ENCODE results near the gene CDC45.

CDC45 gene

DNA sequence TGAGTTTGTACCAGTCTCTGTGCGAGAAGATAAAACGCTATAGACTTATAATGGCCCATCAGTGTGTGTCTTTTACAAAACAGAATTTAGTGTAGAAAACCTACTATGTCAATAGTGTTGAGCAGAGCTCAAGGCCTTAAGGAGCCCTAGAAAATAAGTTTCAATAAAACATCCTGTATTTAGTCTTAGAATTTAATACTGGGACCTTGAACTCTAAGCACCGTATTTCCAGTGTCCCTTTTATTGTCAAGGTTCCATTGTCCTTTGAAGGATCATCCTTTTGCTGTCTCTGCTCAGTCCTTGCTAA, 16.6 kb downstream of the CDC45 start:
- DNase-seq (ENCODE audit: low spot score), result no peak

DNA sequence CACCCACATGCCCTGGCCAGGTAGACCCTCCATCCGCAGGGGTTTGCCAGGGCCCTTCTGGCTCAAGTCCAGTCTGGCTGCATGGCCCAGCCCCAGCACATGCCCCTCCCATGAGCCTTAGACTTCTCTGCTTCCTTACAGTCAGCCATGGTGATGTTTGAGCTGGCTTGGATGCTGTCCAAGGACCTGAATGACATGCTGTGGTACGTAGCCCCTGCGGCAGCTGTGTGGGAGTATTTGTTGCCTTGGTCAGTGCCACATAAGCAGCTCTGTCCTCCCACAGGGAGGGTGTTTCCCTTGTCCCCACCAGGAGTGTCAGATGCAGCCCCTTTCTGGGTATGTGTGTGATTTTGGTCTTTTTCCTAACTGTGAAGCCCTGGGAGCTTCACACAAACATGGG, 17.5 kb downstream of the CDC45 start:
- peak; percentile 69 for DNase-seq (ENCODE audit: low spot score)

DNA sequence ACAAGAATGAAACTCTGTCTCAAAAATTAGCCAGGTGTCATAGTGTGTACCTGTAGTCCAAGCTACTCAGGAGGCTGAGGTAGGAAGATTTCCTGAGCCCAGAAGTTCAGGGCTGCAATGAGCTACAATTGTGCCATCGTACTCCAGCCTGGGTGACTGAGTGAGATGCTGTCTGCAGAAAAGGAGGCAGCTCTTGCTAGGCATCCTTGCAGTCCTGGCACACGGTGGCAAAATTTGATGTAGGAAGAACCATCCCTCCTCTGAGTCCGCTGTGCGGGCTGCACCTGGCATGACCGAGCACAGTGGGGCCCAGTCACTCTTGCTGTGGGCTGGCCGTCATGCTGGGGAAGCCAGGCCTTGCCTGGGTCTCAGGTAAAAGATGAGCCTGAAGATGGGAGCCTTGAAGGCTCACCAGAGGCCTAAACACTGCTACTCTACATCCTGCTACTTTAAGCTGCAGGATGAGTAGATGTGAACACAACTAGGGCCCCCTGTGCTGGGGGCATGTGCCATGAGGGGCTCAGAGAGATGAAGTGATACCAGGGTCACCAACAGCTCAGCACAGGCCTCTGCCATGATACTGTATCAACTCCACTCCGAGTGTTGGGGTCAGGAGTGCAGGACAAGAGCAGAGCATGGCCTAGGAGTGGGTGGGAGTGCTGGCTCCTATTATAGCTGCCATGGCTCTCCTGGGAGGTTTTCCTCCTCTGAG, 18.6 kb downstream of the CDC45 start:
- DNase-seq (ENCODE audit: low spot score), result no peak

DNA sequence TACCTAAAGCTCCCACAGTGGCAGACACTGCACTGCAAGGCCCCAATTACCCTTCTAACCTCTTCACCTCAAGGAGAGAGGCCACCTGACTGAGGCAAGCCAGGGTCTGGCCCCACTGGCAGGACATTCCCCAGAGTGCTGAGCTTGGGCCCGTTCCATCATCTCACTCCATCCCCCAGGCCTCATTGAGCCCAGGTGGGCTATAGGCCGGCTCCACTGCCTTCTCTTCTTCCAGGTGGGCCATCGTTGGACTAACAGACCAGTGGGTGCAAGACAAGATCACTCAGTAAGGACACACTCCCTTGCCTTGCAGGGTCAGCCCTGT, 19.1 kb downstream of the CDC45 start:
- DNase-seq (ENCODE audit: low spot score), result no peak

DNA sequence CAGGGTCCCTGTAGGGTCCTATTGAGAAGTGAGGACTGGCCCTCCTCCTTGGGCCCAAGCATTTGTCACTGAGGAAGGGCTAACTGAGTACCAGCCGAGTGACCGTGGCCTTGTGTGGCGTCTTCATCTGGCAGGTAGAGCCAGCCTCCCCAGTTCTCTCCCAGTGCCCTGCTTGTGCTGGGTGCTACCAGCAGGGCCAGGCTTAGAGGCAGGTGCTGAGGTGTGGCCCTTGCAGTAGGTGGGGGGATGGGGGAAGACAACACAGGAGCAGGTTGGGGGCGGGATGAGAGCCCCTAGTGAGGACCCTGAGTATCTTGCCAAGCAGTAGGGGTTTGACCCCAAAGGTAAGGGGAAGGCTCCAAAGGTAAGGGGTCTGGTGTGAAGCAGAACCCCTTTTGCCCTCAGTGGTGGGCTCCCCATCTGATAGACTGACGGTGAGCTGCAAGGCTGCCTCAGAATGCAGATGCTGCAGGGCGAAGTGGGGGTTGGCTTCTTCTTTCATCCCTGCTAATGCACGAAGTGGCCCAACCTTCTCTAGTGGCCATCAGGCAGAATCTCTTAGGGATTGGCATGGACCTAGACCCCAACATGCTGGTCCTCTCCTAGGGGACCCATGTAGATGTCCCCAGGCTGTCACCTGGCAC, 19.6 kb downstream of the CDC45 start:
- DNase-seq (ENCODE audit: low spot score), result no peak

DNA sequence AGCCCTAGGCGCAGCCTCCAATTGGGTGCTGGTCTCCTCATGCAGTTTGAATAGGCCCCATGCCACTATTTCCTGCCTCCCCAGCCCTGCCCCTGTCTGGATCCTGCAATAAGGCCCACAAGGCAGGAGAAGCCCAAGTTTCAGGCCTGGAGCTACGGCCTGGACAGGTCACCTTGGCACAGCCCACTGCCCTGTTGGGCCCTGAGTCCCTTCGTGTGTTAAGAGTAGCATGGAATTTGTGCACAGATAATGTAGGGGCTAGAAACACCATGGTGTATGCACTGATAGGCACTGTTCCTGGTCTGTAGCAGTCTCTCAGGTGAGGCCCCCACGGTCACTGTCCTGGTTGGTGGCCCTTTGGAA, 20.1 kb downstream of the CDC45 start:
- DNase-seq (ENCODE audit: low spot score), result no peak

DNA sequence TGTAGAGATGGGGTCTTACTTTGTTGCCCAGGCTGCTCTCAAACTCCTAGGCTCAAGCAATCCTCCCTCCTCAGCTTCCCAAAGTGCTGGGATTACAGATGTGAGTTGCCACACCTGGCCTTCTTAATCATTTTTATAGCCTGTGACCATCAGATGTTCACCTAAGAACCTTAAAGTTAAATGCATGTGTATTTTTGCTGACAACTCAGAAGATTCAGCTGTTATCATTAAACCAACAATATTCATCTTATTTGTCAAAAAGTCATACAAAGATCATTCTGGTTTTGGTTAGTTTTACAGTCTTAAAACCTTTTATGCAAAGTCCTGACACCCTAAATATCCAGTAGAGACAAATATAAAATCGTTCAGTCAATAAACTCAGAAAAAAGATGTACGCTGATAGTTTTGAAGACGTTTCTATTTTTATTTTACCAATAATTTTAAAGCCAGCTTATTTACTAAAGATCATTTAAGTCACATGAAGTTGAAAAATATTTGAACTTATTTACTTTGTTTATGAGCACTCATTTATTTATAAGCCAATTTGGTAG, 22.3 kb downstream of the CDC45 start:
- no peak for DNase-seq (ENCODE audit: low spot score)

DNA sequence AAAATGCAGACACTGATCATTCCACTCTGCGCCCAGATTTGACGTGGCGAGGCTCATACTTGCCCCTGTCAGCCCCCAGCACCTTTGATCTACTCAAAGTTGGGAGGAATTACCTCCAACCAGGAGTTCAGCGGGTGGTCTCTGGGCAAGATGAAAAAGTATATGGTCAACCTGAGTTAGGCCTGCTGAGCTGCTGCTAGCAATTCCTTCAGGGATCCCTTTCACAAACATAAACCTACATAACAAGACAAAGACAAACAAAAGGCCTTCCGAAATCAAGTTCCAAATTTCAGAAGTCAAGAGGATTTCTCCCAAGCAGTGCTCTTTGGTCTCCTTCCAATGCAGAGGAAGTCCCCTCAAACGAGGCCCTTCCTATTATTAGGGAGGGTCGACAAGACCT, 23.6 kb downstream of the CDC45 start:
- DNase-seq (ENCODE audit: low spot score), result no peak

DNA sequence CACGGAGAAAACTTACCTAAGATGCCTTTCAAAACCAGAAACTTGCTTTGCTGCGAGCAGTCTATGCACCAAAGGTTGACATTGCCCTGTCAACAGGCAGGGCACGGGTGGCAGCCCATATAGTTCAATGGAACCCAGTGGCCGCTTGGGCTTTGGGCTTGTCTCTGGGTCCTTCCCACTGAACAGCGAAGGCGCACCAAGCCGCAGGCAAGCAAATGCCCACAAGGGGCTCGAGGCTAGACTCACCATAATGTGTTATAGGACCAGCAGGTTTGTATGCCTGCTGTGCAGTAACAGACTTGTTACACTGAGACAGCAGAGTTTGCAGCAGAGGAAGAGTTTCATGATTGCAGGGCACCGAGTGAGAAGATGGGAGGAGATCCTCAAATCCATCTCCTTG, 24.1 kb downstream of the CDC45 start:
- DNase-seq (ENCODE audit: low spot score), result no peak

DNA sequence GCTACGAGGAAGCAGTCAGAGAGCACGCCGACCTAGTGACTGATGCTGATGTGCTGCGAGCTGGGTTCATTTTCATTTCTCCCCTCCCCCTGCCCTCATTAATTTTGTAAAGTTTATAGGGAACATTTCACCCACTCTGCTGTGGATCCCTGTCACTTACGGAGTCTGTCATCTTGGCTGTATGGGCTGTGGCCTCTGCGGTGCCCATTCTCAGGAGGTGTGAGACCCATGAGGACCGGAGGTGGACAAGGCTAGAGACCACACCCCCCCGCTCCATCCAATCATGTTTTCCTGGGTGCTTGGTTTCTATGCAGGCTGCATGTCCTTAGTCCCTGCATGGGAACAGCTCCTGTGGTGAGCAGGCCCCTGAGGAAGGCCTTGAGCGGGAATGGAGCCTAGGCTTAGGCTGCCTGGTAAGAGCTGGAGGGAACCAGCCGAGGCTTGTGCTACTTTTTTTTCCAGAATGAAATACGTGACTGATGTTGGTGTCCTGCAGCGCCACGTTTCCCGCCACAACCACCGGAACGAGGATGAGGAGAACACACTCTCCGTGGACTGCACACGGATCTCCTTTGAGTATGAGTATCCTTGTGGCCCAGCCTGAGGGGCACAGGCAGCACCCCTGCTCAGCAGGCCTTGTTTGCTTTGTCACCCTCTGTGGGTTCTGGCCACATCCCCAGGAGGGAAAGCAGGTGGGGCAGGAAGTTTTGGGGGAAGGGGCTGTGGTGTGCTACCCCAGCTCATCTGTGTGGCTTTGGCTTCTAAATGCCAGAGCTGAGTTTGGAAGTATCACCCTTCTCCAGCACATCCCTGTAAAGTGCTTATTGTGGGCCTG, 25.4 kb downstream of the CDC45 start:
- no peak for DNase-seq (ENCODE audit: low spot score)

DNA sequence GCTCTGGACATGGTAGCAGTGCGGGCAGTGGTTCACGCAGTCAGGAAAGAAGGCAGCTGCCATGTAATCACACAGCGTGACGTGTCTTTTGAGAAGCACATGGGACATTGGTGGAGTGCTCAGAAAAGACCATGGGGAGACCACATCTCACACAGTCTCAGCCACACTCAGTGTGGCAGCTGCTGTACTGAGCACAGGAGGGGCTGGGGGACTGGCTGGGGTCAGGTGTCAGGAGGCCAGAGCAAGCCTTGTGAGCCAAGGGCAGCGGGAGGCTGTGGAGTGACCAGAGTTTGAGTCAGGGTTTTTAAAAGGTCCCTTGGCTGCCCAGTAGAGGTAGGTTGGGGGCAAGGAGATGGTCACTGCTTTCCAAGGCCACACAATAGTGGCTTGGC, 26.0 kb downstream of the CDC45 start:
- no peak for DNase-seq (ENCODE audit: low spot score)

DNA sequence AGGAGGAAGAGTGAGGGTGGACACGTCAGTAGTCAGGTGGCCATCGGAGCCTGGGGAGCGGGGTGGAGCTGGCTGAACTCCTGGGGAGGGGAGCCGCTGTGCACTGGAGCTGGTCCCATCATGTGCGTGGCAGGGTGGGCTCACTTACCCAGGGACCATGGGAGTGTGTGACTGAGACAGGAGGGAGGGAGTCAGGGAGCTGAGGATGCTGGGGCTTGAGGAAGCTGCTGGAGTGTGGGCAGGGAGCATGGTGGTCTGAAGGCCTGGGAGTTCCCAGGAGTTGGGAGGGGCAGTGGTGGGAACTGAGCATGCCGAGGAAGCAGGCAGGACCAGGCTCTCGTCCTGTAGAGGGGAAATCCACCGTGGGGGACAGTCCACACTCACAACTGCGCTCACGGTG, 26.5 kb downstream of the CDC45 start:
- DNase-seq (ENCODE audit: low spot score), result no peak

DNA sequence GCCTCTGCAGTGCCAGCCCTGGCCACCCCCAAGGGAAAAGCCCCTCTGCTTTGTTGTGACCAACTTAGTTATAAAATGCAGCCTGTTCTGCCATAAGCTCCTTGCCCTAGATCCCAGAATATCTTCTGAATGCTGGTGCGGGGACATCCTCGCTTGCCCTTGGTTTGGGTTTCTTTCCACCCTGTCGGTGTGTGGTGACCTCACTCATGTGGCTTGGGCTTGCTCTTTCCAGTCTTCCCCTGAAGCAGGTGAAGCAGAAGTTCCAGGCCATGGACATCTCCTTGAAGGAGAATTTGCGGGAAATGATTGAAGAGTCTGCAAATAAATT, 27.8 kb downstream of the CDC45 start:
- no peak for DNase-seq (ENCODE audit: low spot score)

DNA sequence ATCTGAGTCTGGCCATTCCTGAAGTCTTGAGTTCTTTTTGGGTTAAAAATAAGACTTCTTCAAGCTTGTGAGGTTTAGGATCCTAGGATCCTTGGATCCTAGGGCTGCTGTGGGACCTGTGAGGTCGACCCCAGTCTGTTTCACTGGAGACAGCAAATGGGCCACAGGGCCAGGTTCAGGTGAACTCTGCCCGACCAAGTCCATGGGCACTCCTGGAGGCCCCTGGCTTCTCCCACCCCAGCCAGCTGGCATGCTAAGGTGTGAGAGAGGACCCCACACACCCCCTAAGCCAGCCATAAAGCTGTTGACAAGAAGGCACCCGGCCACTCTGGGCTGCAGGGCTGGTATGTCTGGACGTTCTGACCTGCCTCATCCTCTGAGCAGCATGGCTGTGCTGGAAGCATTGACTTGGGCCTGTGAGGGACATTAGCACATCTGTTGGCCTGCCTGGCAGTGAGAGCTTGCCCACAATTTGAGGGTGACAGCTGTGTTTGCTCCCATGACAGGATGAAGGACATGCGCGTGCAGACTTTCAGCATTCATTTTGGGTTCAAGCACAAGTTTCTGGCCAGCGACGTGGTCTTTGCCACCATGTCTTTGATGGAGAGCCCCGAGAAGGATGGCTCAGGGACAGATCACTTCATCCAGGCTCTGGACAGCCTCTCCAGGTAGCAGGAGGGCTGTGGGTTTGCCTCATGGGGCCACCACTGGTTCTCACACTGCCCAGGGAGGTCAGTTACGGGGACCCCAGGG, 28.5 kb downstream of the CDC45 start:
- DNase-seq (ENCODE audit: low spot score), result no peak

DNA sequence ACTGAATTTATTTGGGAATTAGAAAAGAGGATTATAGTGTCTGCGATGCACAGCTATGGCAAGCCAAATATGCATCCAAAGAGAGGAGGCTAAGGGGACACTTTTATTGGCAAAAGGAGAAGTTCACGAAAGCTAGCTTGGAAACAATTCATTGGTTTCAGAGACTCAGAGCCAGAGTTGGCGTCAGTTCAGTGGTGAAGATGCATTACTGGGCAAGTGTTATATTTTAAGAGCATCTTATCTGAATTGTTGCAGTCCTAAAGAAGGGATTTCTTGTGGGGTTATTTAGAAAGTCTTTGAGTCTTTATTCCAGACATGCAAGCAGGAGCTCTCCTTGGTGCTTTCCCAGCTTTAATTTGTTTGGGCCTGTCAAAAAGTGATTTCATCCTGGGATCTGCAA, 29.5 kb downstream of the CDC45 start:
- no peak for DNase-seq (ENCODE audit: low spot score)

DNA sequence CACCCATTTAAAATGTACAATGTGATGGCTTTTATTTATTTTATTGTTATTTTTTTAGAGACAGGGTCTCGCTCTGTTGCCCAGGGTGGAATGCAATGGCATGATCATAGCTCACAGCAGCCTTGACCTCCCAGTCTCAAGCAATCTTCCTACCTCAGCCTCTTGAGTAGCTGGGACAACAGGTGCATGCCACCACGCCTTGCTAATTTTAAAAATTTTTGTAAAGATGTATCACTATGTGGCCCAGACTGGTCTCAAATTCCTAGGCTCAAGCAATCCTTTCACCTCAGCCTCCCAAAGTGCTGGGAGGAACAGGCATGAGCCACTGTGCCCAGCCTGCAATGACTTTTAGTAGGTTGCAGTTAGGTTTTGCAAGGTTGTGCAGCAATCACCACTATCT, 30.2 kb downstream of the CDC45 start:
- no peak for DNase-seq (ENCODE audit: low spot score)

DNA sequence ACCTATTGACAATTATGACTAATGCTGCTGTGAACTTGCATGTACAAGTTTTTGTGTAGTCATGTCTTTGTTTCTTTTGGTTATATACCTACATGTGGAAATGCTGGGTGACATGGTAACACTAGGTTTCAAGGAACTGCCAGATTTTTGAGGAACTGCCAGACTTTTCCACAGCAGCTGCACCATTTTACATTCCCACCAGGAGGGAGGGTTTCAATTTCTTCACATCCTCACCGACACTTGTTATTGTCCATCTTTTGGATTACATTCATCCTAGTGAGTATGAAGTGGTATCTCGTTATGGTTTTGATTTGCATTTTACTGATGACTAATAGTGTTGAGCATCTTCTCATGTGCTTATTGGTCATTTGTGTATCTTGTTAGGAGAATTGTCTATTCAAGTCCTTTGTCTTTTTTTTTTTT, 31.2 kb downstream of the CDC45 start:
- DNase-seq (ENCODE audit: low spot score), result no peak

DNA sequence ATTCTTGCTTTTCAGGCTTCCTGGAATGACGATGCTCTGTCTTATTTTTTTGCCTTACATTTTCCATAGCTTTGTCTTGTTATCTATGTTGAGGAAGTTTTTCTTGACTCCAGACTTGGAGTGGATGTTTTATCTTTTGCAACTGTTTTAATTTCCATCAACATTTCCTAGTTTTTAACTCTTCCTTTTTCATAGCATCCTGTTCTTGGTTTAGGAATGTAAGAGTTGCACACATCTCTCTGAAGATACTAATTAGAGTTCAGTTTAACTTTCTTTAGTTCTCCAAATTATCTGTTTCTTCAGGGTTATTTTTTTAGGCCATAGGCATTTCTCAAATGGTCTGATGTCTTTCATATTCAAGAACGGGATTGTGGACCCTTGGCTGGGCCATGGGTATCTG, 34.1 kb downstream of the CDC45 start:
- no peak for DNase-seq (ENCODE audit: low spot score)

DNA sequence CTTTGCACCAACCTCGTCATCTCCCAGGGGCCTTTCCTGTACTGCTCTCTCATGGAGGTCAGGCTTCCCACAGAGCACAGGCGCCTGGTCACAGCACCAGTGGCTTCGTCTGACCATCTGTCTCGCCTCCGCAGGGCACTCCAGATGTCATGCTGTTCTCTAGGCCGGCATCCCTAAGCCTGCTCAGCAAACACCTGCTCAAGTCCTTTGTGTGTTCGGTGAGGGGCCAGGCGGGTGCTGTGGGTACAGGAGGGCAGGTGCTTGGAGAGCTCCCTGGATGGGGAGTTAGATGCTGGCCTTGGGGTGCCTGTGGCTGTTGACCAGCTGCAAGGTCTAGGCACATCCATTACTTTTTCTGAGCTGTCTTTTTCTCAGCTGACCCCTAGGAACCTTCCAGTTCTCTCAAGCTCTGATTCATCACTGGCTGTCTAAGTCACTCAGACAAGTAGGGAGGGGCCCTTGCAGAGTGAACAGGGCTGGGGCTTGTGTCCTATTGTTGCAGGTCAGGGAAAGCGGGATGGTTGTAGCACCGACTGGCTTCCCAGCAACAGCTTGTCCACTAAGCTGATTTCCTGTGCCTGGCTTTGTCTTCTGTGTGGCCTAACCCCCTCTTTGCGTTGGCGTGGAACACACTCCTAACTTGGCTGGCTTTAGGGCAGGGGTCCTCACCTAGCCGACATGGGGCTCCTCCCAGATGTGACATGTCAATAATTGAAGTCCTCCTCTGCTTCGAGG, 35.3 kb downstream of the CDC45 start:
- peak; percentile 17 for DNase-seq (ENCODE audit: low spot score)

DNA sequence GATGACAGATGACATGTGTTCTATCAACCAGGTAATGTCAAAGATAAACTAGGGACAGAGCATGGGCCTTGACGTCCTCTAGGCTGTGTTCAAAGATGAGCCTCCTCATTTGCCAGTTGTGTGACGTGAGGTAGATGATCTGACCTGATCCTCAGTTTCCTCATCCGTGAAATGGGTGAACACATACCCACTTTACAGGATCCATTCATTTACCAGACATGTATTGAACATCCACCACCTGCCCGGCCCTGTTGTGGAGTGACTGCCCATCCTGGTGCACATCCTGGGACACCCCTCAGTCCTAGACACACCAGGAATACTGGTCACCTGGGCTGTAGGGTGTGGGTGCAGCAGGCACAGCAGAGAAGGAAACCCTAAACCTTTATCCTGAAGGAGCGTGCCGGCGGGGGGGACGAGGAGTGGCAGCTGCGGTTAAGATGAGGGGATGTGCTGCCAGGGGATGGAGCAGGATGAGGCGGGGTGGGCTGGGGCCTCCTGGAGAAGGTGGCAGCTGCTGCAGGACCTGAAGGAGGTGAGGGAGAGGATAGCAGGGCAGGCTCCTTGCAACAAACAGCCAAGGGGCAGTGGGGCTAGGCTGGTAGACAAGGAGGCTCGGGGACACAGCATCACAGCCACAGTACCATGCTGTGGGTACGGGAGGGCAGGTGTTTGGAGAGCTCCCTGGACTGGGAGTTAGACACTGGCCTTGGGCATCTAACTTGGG, 36.1 kb downstream of the CDC45 start:
- no peak for DNase-seq (ENCODE audit: low spot score)

DNA sequence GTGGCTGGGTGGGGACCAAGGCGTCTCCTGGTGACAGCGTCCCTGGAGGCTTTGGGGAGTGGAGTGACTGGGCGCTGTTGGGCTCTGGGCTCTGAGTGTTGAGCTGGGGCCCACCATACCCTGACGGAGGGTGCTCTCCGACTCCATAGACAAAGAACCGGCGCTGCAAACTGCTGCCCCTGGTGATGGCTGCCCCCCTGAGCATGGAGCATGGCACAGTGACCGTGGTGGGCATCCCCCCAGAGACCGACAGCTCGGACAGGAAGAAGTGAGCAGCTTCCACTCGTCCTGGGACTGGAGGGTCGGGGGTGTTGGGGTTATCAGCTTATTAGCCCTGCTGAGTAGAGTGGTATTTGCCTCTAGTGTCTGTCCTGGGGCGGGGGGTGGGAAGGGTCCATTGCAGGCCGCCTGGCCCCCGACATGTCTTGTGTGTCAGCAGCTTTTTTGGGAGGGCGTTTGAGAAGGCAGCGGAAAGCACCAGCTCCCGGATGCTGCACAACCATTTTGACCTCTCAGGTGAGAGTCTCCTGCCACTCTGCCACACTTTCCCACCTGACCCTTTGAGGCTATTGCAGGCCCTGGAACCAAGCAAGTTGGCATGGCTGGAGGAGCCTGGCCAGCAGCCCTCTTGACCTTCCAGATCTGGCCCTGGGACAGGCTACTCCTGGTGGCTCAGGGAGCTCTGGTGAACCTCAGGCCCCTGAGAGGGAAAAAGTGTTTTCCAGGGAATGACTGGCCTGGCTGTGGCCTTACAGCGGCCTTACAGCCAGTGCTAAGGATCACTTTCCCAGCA, 36.9 kb downstream of the CDC45 start:
- no peak for DNase-seq (ENCODE audit: low spot score)
